H1 (cell line): Measurements from ENCODE around the gene WAC. TPM values are rescaled to one million over a fixed set of nuclear protein-coding genes. Genes with fewer than 3 reads are reported as not detected.

ENCODE experiments used
- EZH2 ChIP-seq: fragments of 200-600 bp; sonication (generic); IDR thresholded peaks from 2 replicates; pipeline ENCODE4 v1.7.1; 2012; ENCODE audit warnings: low read depth, mild to moderate bottlenecking, moderate library complexity, low read length, inconsistent platforms; ENCODE audit not compliant: severe bottlenecking
- YY1 ChIP-seq: IDR thresholded peaks from 2 replicates; pipeline ENCODE4 v1.6.1; 2011; ENCODE audit warnings: low read depth, mild to moderate bottlenecking, low read length
- ZNF274 ChIP-seq: IDR thresholded peaks from 2 replicates; pipeline ENCODE4 v1.7.0; 2012; ENCODE audit warnings: low read length, borderline replicate concordance; ENCODE audit errors: extremely low read depth
- polyA plus RNA-seq, 7 experiments: library from polyadenylated mRNA; depleted of rRNA in 3 of 7; stranded (reverse) in 5 of 7; unstranded in 2 of 7; fragments of >200 nt in 5 of 7; fragments of 200-250 nt in 2 of 7; gene quantifications; 1 replicate in 5 of 7; 2 replicates in 1 of 7; 4 replicates in 1 of 7; pipeline versions ENCODE4 v1.2.1 to v1.2.3, GENCODE V29; 2011 to 2013; ENCODE audit warnings: missing spikeins in 2 of 7, mixed read lengths in 2 of 7
- total RNA-seq: library from RNA; stranded (reverse); fragmentation: NEBNext Ultra II Directional; extraction: Animal tissue kit (Norgen Biotek cat#: 25700); gene quantifications from 2 replicates; pipeline ENCODE4 v1.2.1, GENCODE V29; 2021

Gene WAC
- total and polyA plus RNA-seq, 2 of the 8 experiments (the other 6 are each of a cell fraction or from before 2014, with no cell fraction given) = 72.9 to 128 TPM

DNA sequence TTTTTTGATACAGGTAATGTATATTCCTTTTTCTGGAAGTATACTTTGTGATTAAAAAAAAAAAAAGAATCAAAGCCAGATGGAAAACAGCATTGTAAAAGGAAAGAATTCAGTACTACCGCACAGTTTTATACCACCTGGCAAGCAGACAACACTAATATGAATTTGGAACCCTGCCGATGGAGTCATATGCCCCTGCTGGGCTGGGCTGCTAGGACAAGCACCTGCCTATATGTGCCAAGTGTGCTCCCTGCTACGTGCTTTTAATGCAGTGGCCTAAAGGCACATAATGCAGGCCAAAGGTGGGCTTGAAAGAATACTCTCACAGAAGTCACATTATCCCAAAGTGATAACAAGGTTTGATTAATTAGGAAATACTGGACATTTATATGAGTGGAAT is 29.8 kb upstream of the WAC start (continued):
- TF ChIP-seq ZNF274 (no peak), YY1 (no peak), EZH2 (no peak)
